A549 (cell line): ENCODE measurements around the gene SMAD6.

Source experiments
- EHMT2 ChIP-seq: fragments of 200-600 bp; sonication (generic); IDR thresholded peaks from 2 replicates; pipeline ENCODE4 v1.6.1; 2016; ENCODE audit warnings: antibody characterized with exemption, low read depth, mild to moderate bottlenecking, moderate library complexity
- ELK1 ChIP-seq: fragments of 150-350 bp; IDR thresholded peaks from 2 replicates; pipeline ENCODE4 v1.6.1; 2014; ENCODE audit warnings: low read depth, mild to moderate bottlenecking, low read length
- HDAC2 ChIP-seq: fragments of 200-600 bp; sonication (generic); IDR thresholded peaks from 2 replicates; pipeline ENCODE4 v1.6.1; 2016
- JUN ChIP-seq, 2 experiments: fragments of >200 bp; sonication (Bioruptor Twin); formaldehyde crosslinking; IDR thresholded peaks; 2 replicates in 1 of 2; 3 replicates in 1 of 2; pipeline ENCODE4 v1.6.1; 2016 to 2017
- JUNB ChIP-seq: fragments of >200 bp; sonication (Bioruptor Twin); formaldehyde crosslinking; IDR thresholded peaks from 2 replicates; pipeline ENCODE4 v1.6.1; 2016
- MYC ChIP-seq: IDR thresholded peaks from 2 replicates; pipeline ENCODE4 v1.6.1; 2012; ENCODE audit warnings: mild to moderate bottlenecking, inconsistent platforms, low read length, improper control_type of control experiment, borderline replicate concordance
- PHF8 ChIP-seq: fragments of 200-600 bp; sonication (generic); IDR thresholded peaks from 2 replicates; pipeline ENCODE4 v1.6.1; 2016; ENCODE audit warnings: low read depth, mild to moderate bottlenecking, antibody characterized with exemption, moderate library complexity, borderline replicate concordance
- POLR2A ChIP-seq: IDR thresholded peaks from 2 replicates; pipeline ENCODE4 v1.6.1; 2012; ENCODE audit warnings: mild to moderate bottlenecking, low read length
- RAD21 ChIP-seq, 2 experiments: fragments of >200 bp in 1 of 2; sonication (Bioruptor Twin) in 1 of 2; formaldehyde crosslinking in 1 of 2; IDR thresholded peaks in 1 of 2; conservative IDR thresholded peaks in 1 of 2; 2 replicates in 1 of 2; 3 replicates in 1 of 2; pipeline ENCODE4 v1.6.1; 2012 to 2018; ENCODE audit warnings: inconsistent platforms in 1 of 2
- SMC3 ChIP-seq: fragments of >200 bp; sonication (Bioruptor Twin); formaldehyde crosslinking; IDR thresholded peaks from 3 replicates; pipeline ENCODE4 v1.6.1; 2018; ENCODE audit warnings: inconsistent platforms
- USF2 ChIP-seq: fragments of 450-650 bp; IDR thresholded peaks from 2 replicates; pipeline ENCODE4 v1.6.1; 2014; ENCODE audit warnings: antibody characterized with exemption
- ZC3H11A ChIP-seq: fragments of 450-650 bp; IDR thresholded peaks from 2 replicates; pipeline ENCODE4 v1.6.1; 2014; ENCODE audit warnings: antibody characterized with exemption, mild to moderate bottlenecking
- TF ChIP-seq, protein P1 (sequence below): fragments of 200-600 bp; sonication (generic); IDR thresholded peaks from 2 replicates; pipeline ENCODE4 v1.6.1; 2016; ENCODE audit warnings: antibody characterized with exemption, mild to moderate bottlenecking, moderate library complexity
- TF ChIP-seq, protein P2 (sequence below): fragments of >200 bp; sonication (Bioruptor Twin); formaldehyde crosslinking; IDR thresholded peaks from 3 replicates; pipeline ENCODE4 v1.5.1; 2016

GRCh38 chr15:66764072-66764786 lies 62.2 kb downstream of the SMAD6 start:
- no peak for TF ChIP-seq PHF8
- TF ChIP-seq, protein P1, sequence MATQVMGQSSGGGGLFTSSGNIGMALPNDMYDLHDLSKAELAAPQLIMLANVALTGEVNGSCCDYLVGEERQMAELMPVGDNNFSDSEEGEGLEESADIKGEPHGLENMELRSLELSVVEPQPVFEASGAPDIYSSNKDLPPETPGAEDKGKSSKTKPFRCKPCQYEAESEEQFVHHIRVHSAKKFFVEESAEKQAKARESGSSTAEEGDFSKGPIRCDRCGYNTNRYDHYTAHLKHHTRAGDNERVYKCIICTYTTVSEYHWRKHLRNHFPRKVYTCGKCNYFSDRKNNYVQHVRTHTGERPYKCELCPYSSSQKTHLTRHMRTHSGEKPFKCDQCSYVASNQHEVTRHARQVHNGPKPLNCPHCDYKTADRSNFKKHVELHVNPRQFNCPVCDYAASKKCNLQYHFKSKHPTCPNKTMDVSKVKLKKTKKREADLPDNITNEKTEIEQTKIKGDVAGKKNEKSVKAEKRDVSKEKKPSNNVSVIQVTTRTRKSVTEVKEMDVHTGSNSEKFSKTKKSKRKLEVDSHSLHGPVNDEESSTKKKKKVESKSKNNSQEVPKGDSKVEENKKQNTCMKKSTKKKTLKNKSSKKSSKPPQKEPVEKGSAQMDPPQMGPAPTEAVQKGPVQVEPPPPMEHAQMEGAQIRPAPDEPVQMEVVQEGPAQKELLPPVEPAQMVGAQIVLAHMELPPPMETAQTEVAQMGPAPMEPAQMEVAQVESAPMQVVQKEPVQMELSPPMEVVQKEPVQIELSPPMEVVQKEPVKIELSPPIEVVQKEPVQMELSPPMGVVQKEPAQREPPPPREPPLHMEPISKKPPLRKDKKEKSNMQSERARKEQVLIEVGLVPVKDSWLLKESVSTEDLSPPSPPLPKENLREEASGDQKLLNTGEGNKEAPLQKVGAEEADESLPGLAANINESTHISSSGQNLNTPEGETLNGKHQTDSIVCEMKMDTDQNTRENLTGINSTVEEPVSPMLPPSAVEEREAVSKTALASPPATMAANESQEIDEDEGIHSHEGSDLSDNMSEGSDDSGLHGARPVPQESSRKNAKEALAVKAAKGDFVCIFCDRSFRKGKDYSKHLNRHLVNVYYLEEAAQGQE = no peak
- TF ChIP-seq ELK1 = no peak
- TF ChIP-seq JUN (IDR thresholded peaks at IDR 0.05) = no peak
- no peak for TF ChIP-seq POLR2A
- TF ChIP-seq SMC3 = no peak
- TF ChIP-seq, protein P2, sequence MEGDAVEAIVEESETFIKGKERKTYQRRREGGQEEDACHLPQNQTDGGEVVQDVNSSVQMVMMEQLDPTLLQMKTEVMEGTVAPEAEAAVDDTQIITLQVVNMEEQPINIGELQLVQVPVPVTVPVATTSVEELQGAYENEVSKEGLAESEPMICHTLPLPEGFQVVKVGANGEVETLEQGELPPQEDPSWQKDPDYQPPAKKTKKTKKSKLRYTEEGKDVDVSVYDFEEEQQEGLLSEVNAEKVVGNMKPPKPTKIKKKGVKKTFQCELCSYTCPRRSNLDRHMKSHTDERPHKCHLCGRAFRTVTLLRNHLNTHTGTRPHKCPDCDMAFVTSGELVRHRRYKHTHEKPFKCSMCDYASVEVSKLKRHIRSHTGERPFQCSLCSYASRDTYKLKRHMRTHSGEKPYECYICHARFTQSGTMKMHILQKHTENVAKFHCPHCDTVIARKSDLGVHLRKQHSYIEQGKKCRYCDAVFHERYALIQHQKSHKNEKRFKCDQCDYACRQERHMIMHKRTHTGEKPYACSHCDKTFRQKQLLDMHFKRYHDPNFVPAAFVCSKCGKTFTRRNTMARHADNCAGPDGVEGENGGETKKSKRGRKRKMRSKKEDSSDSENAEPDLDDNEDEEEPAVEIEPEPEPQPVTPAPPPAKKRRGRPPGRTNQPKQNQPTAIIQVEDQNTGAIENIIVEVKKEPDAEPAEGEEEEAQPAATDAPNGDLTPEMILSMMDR = no peak
- TF ChIP-seq RAD21 (conservative IDR thresholded peaks at IDR 0.05 in 1 of 2, IDR thresholded peaks at IDR 0.05 in 1 of 2) = no peak
- TF ChIP-seq MYC = no peak
- TF ChIP-seq ZC3H11A = no peak
- no peak for TF ChIP-seq EHMT2
- TF ChIP-seq USF2 = no peak
- TF ChIP-seq JUNB = no peak
- no peak for TF ChIP-seq HDAC2
